Measurements from ENCODE around the gene COL17A1.

DNA sequence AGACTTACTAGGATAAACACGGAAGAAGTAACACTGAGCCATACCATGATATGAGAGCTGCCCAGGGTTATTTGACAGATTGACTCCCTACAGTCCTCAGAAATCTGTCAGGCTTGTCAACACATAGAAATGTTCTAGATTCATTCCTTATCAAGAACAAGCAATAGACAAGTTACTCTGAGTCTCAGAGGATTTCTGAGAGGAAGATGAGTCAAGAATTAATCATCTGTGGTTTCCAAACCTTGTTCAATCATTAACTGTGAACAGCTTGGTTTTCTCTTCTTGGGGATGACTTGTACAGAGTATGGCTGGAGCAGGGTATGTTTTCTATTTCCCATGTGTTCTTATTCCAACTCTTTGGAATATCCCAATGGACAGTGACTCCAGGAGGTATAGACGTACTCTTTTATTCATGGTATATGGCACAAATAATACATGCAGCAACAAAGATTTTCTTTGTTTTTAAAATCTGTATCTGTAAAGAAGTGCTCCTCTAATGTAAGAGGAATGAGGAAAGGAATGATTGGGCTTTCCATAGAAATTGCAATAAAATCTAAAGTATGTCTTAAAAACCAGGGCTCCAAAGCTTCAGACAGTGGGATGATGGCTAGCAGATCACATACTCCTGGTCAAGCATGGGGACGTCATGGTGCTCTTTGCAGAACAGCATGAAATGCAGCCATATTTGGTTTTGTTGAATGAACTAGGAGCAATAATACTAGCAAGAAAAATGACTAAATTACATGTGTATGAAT lies 24.4 kb upstream of the COL17A1 start:
- TF ChIP-seq SIN3A (IDR thresholded peaks at IDR 0.05; ENCODE audit: low read depth) (peak; percentile 92; the same call in 1 of the 2 replicates), POLR2A (IDR thresholded peaks at IDR 0.05; ENCODE audit: borderline replicate concordance, extremely low read depth, insufficient read depth, insufficient read length) (no peak)
- TF ChIP-seq, protein P1, sequence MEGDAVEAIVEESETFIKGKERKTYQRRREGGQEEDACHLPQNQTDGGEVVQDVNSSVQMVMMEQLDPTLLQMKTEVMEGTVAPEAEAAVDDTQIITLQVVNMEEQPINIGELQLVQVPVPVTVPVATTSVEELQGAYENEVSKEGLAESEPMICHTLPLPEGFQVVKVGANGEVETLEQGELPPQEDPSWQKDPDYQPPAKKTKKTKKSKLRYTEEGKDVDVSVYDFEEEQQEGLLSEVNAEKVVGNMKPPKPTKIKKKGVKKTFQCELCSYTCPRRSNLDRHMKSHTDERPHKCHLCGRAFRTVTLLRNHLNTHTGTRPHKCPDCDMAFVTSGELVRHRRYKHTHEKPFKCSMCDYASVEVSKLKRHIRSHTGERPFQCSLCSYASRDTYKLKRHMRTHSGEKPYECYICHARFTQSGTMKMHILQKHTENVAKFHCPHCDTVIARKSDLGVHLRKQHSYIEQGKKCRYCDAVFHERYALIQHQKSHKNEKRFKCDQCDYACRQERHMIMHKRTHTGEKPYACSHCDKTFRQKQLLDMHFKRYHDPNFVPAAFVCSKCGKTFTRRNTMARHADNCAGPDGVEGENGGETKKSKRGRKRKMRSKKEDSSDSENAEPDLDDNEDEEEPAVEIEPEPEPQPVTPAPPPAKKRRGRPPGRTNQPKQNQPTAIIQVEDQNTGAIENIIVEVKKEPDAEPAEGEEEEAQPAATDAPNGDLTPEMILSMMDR (IDR thresholded peaks at IDR 0.05 in 2 of 3, conservative IDR thresholded peaks at IDR 0.05 in 1 of 3; ENCODE audit: borderline replicate concordance in 1 of 3, insufficient read depth in 1 of 3, low read depth in 2 of 3, low read length in 2 of 3): no peak
